Activated CD4-positive, alpha-beta T cell treated with anti-CD3 and anti-CD28 coated beads, Interleukin-10, Interleukin-2, amounts not matched to agents 100 ng/mL and 50 ng/mL, durations not matched to agents 16 hours and 8 hours (primary cell): ENCODE data around the gene TRIO.

ENCODE experiments used
- DNase-seq: peaks from one replicate; pipeline ENCODE4 v3.0.0-alpha.2; 2020

The TRIO gene

DNA sequence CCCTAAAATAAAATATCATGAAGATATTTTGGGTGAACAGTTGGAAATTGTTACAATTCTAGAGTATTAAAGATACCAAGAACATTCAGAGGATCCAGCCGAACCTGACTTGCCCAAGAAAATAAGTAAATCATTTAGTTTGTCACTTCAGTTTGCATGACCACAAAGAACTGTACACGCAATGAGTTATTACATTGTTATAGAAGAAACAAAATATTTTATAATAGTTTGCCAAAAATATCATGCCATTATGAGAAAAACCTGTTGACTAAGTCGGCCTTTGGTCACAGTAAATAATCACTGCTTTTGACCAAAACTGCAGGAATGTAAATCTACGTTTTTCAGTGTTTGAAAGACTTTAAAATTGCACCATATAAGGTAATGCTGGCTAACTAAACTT lies 27.9 kb downstream of the TRIO start:
- DNase-seq, result no peak

DNA sequence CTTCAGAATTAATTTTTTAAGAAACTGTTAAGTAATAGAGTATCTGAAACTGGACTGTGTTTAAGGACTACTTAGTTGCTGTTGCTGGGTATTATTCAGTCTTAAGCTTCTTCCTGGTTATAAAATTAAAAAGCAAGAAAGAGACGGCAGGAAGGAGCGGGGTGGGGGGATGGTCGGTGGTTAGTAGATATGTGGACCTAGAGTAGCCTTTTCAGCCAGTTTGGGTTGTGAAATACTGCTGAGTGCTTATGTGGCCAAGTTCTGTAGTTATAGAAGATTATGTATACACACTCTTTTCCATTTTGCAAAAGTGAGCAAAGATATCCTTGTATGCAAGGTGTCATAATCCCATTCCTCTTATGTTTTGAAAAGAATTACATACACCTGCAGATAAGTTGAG lies 28.5 kb downstream of the TRIO start:
- DNase-seq, result no peak

DNA sequence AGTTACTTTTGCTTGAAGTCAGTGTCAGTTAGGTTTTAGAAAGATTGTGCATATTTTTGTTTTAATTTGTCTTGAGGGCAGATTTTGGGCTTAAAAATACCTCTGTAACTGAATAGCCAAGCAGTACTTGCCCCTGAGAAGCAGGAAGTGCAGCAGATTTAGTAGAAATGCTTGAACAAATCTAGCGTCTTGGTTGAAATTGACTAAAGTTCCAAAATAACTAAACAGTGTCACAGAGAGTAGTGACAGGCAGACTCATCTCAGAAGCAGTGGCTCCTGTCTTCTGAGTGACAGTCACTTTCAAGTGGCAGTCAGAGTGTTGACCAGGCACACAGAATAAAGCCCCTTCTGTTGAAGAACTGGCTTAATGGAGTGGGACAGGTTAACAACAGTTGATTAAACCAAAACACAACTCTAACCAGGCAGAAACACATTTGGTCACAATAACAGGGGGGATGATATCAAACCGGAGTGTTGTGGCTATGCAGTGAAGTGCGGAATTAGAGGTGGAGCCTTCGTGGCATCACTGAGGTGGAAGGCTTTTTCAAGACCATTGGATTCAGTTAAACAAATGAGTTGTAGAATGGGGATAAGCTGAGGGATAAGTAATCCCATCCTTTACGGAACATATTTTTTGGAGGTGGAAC lies 29.1 kb downstream of the TRIO start:
- no peak for DNase-seq

DNA sequence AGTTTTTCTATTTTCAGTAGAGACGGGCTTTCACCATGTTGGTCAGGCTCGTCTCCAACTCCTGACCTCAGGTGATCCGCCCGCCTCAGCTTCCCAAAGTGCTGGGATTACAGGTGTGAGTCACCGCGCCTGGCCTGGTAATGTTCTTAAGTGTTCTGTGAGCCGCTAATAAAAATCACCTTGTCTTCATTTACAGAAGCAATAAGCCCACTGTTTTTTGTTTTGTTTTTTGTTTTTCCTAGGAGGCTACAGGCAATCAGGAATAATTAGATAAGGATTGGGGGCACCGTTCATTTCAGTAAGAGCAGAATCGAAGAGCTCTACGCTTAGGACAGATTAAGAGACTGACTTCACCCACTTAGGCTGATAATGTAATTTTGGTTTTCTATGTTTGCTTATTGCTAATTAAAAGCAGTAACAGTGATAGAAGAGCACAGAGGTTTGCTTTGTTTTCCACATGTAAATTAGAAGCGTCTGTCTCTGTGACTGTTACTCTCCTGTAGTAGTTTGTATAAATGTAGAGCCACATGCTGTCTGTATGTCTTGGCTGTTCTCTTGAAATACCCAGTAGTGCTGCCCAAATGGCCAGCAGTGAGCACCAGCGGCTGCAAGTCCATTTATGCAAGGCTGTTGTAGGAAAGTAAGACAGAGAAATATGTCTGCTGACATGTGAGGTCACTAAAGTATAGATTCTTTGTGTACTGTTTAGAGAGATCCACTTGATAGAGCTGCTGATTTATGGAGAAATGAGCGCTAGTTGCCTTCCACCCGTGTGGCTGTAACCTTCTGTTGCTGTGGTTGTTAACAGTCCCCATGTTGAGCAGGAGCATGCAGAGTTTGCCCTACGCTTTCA lies 30.5 kb downstream of the TRIO start:
- no peak for DNase-seq

DNA sequence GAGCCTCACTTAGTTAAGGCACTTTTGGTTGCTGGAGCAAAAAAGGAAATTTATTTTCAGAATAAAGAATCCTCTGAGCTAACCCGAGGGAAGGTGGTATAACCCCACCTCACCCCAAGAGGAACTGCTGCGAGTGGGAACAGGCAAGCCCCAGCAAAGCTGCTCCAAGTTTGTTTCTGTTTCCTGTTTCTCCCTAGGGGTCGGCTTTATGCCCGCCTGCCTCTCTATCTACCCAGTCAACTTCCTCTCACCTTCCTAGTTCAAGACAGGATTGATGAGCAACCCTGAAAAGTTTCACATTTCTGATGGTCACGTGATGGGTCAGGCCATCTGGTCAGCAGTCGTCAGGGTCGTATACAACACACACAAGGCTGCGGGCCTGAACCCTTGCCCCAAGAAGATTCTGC lies 31.1 kb downstream of the TRIO start:
- no peak for DNase-seq

DNA sequence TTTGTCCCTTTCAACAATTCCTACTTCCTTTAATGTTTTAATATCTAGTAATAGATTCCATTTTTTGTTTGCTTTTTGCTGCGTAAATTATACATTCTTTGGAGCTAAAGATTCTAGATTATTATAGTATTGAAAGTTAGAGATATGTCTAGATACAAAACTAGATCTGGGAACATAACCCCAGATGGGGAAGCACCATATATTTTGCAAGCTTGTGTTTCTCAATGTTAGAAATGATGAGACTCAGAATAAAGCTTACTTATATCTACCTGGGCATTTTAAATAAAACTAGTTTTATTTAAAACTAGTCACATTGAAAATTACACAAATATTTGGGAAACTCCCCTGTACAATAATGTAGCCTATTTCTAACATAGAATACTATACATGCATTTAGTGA lies 32.2 kb downstream of the TRIO start:
- no peak for DNase-seq

DNA sequence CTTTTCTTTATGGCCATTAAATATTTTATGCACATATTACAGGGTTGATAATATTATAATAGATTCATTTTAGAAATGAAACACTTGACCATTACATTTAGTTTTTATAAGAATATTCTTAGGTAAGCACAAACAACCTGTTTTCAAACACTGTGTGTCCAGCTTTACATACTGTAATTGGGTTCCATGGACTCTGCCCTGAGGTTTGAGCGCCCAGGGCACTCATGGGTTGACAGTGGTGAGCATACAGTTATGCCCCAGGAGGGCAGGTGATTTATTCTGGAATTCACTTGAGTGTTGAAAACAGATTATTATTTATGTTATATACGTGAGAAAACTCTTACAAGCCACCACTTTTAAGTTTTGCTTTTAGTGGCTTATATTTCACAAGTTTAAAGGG lies 33.7 kb downstream of the TRIO start:
- no peak for DNase-seq

DNA sequence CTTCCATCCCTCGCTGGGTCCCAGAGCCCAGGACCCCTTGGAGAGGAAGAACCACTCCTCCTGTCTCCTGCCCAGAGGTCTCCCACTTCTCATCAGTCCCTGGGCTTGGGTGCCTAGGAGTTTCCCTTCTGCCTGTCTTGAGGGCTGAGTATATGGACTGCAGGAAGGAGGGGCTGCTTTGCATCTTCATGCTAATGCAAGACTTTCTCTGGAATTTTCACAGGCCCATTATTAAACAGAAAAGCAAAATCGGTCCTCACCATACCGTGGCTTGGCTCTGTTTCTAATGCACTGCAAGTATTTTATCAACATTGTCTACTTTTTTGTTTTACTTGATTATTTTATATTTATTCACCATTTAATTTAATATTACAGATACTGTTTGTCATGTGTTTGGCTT lies 34.5 kb downstream of the TRIO start:
- DNase-seq, result no peak

DNA sequence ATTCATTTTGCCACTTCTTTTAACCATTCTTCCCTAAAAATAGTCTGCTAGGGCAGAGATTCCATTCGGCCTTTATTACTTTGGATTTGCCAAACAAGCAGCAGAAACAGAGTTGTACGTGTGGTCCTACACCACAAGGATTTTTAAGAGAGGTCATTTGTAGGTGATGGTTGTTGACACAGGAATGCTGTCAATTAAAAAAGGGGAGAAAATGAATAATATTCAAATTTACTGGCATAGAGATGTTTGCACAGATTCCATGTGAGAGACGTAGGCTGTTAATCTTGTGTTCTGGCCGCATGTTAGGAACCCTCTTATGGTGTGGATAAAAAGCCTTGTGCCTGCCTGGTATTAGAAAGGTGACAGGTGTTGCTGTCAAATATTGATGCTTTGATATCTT lies 34.9 kb downstream of the TRIO start:
- no peak for DNase-seq

DNA sequence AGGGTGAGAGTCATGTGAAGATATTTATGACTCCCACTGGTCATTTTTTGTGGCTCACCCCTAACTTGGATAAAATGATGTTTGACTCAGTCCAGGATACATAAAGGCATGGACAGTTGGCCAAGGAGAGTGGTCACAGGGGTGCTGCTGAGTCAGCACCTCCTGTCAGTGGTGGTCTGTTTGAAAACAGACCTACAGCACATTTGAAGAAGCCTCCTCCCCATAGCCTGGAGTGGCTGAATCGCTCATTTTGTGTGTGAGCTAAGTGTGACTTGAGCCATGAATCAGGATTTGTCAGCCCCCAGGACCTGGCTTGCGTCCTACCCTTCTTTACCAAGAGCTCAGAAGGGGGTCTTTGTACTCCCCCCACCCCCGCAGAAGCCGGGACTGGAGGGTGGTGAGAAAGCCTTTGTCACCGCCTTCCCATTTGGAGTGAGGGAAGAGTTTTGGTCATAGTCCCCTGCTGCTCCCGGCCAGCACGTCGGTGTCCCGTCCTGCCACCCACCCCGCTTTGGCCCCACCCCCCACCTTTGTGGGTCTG lies 35.6 kb downstream of the TRIO start:
- DNase-seq, result no peak

DNA sequence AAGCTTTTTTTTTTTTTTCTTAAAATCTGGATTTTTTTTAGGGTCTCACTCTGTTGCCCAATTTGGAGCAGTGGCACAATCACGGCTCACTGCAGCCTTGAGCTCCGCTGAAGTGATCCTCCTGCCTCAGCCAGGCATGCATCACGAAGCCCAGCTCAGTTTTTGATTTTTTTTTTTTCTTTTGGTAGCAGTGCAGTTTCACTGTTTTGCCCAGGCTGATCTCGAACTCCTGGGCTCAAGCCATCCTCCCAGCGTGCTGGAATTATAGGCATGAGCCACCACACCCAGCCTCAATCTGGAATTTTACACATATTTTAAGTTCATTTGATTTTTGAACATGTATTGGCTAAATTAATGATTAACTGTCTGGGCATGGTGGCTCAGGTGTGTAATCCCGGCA lies 36.3 kb downstream of the TRIO start:
- no peak for DNase-seq

DNA sequence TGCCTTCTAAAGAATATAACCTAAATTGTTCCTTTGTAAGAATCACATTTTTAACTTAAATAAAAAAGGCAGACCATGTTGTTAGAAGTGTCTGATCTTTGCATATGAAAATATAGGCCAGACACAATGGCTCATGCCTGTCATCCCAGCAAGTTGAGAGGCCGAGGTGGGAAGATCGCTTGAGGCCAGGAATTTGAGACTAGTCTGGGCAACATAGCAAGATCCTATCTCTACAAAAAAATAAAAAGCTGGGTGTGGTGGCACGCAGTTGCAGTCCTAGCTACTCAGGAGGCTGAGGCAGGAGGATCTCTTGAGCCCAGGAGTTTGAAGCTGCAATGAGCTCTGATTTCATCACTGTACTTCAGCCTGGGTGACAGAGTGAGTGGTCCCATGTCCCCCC lies 37.3 kb downstream of the TRIO start:
- no peak for DNase-seq

DNA sequence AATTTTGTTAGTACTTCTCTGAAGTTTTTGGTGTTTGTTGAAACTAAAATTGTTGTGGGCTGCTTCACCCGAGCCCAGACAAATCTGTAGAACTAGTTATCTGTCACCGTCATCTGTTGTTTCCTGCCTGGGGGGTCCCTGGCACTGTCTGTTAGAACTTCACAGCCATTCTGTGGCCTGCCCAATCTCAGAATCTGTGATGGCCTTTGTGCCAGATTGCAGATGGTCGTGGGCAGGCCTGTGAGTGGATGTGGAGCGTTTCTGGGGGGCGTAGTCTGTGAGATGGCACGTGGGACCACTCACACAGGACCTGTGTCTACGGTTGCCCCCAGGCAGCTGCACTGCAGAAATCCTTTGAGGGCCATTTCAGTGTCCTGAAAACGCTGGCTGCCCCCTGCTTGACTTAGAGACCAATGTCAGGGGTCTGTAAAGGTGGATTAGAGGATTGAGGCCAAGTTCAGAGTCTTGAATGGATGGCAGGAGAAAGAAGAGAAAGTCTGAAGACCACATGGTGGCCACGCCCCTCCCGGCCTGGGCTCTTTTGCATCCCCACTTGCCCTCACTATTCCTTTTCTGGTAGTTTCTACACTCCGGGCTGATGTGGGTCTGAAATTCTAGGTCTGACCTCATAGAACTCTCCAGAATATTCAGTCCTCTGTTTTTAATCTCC lies 38.3 kb downstream of the TRIO start:
- no peak for DNase-seq

DNA sequence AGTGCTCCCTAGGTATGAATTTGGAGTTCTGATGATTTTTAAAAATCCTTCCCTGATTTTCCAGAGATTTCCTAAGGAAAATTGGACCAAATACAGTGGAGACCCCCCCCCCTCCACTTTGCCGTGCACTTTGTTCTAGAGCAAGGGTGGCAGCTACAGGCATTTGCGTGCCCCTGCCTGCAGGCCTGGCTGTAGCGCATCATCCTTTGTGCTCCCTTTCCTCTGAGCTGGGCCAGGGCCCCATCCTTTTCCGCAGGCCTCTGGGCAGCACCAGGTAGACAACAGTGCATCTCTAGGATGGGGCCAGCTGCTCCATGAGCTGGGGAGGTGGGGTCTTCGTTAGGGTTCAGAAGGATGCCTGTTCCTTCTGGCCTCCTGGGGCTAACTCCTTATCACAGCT lies 39.6 kb downstream of the TRIO start:
- no peak for DNase-seq

DNA sequence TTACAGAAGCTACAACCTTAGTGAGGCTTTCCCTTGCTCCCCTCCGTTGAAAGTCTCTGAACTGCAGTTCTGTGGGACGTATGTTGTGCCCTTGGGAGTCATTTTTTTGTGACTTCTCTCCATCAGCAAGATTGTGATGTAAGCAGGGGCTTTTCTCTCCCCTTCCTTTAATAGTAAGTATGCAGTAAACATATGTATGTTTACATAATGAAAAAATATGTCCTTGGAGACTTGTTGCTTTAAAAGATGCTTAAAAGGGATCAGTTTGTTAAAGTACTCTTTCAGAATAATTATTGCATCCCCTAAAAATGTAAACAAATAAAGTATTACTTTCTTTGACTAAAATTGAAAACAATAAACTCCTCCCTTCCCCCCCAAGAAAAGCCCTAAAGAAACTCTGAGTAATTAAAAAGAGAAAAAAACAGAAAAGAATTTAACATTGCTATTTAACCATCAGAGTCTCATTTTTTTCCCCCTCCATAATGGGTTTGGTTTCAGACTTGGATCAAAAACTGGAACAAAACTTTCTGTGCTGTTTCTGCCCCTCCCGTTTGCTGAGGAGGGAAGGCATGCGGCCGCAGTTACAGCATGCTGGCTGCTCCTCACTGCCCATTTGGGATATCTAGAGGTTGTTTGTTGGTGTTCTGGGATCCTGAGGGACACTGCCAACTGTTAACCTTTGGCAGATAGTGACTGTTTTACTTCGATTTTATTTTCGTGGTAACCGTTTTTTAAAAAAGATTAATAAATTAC lies 40.2 kb downstream of the TRIO start:
- DNase-seq, result no peak

DNA sequence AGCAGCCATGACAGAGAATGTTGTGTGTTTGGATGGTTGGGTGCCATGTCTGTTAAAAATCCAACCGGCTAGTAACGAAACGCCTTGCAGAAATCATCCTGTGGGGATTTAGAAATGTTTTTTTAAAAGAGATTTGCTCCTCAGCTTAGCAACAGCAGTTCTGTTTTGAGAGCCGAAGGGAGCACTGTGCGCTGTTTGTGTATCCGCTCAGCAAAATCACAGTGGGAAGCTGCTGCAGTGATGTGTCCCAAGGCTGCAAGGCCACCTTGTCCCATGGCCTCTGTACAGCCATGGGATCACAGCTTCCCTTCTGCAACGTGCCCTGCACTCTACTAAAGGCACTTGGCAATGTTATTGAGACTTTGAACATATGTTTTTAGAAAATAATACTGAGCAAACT lies 40.9 kb downstream of the TRIO start:
- no peak for DNase-seq

DNA sequence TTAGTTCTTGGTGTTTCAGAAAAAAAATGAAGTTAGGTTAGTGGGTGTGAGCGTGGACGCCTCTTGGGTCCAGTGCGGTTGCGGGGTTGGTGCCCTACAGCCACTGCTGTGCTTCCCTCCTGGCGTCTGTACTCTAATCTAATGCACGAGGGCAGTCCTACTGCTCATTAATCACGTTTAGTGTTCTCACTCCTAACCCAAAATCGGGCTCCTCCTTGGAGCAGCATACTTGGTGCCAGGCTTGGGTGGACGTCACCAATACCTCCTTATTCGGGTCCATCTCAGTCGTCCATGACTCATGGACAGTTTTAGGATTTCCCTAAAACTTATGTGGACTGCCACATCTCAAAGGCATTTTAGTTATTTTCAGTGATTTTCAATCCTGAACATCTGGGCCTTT lies 41.6 kb downstream of the TRIO start:
- no peak for DNase-seq

DNA sequence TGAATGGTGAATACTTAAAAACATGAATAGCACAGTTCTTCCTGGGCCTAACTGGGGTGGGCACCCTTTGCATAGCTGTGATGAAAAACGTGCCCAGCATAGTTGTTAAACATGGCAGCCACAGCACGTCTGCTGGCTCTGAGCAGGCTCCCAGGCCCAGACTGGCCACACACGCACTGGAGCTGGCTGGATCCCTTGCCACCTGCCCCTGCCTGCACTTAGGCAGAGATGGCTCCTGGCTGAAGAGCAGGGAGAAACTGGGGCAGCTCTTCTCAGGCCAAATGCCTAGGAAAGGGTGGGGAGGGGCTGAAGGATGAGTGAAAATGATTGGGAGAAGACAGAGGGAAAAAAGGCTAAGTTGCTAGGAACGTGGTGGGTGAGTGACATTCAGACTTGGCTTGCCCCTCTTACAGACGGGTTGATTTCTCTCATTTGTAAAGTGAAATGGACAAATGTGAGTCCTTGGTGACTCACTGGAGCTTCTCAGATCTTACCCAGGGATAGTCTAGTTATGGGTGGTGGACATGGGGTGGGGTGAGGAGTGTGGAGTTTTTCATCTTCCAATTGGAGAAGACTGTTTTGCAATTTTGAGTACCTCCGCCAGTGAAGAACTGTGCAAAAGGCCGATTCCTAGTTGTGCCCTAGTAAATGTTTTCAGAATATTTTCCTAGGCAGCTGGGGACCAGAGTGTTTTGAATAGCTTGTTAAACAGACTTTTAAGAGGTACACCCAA lies 42.4 kb downstream of the TRIO start:
- no peak for DNase-seq

DNA sequence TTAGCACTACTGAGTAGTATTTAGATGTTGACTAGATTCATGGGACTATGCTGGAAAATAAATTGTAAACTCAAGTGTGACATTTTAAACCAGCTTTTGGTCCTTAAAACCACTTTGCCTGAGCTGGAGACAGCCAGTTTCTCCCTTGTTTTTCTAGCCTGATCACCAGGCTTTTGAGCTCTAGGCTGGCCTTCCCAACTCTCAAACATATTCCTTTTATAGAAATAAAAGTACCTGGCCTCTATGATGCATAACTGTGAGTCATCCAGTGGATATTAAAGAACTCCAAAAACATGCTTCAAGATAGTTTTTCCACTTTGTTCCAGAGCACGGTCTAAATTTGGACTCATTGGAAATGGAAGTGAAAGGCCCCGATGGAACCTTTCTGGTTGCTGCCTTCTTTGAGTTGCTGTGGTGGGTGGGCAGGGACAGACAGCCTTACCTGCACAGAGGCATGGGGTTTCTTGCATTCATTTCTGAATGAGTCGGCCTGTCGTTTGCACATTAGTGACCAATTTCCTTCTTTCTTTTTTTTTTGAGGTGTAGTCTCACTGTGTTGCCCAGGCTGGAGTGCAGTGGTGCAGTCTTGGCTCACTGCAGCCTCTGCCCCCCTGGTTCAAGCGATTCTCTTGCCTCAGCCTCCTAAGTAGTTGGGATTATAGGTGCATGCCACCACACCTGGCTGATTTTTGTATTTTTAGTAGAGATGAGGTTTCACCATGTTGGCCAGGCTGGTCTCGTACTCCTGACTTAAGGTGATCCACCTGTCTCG lies 43.1 kb downstream of the TRIO start:
- no peak for DNase-seq

DNA sequence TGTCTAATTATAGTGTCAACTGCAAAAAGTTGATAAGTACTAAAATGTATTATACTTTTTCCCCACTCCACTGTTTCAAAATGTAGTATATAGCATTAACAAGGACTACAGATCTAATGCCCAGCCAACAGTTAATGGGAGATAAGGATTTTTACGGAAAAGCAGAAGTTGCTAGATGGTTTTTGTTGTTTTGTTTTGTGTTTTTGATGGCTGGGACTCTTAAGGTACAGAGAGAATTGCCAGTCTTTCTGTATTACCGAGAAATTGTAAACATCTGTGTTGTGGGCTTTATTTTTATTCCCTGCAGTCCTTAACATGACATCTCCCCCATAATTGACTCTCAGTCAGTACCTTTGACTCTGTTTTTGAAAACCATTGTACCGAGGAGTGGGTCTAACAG lies 44.0 kb downstream of the TRIO start:
- no peak for DNase-seq

DNA sequence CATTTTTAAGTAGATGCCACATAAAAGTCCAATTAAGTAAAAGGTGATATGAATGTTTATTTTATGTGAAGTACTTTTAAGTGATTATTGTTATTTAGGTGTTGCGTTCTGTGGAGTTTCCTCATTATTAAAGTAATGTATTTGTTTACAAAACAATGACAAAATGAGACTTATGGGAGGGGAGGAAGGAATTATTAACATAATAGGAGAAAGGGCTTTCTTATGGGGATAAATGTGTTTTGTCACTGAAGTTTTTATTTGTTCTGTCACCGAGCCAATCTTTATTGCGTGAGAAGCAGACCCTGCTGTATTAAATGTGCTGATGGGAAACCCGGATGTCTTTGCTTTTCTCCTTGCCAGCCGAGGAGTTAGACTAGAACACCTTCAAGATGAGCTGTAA lies 44.5 kb downstream of the TRIO start:
- no peak for DNase-seq

DNA sequence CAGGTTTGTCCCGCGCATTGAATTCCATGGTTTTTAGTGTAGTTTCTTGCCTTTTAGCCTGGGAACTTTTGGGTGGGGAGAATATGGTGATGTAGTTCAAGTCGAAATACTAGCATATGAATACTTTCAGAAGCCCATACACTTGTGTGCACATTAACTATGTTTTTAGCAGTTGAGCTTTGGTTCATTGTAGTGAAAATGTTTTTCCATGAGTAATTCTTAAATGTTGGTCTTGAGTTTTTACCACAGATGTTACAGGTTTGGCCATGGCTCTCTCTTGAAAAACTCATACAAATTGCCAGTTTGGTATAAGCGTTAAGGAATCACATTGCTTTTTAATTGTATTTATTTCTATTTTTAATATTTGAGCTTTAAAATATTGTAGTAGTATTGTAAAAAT lies 45.6 kb downstream of the TRIO start:
- no peak for DNase-seq
